GM21390 (cell line): ENCODE results near the gene G0S2.
"Not testable (repeated sequence)": the region's sequence is repeated elsewhere in the genome, so short reads cannot be mapped to it uniquely, and the experiment has no call there.

Experiments
- ATAC-seq: cut with Tn5 transposase; IDR thresholded peaks from one replicate; pipeline ENCODE4 v1.9.1; 2021; ENCODE audit not compliant: unreplicated experiment

G0S2 gene

DNA sequence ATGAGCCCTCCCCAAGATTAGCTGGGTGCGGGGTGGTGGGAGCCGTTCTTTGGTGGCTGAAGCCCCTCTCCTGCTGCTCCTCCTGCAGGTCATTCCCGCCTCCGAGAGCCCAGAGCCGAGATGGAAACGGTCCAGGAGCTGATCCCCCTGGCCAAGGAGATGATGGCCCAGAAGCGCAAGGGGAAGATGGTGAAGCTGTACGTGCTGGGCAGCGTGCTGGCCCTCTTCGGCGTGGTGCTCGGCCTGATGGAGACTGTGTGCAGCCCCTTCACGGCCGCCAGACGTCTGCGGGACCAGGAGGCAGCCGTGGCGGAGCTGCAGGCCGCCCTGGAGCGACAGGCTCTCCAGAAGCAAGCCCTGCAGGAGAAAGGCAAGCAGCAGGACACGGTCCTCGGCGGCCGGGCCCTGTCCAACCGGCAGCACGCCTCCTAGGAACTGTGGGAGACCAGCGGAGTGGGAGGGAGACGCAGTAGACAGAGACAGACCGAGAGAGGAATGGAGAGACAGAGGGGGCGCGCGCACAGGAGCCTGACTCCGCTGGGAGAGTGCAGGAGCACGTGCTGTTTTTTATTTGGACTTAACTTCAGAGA lies 448 bp downstream of the G0S2 start:
- no peak for ATAC-seq

DNA sequence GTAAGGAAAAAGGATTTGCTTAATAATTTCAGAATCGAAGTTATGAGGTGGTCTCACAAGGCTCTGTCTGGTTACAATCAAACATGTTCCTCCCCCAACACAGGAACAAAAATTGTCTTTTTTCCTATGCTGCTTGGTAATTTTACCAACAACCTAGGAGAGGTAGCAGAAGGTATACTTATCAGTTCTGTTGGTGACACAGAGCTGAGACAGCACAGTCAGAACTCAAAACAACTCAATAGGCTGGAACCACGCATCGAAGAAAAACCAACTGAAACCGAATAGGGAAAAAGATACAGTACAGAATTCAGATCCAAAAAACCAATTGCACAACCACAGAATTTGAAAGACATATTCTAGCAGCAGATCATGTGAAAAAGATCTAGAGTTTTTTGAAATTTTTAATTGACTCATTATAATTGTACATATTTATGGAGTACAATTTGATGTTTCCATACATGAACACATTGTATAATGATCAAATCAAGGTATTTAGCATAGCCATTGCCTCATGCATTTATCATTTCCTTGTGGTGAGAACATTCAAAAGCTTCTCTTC lies 3.8 kb downstream of the G0S2 start:
- no peak for ATAC-seq

DNA sequence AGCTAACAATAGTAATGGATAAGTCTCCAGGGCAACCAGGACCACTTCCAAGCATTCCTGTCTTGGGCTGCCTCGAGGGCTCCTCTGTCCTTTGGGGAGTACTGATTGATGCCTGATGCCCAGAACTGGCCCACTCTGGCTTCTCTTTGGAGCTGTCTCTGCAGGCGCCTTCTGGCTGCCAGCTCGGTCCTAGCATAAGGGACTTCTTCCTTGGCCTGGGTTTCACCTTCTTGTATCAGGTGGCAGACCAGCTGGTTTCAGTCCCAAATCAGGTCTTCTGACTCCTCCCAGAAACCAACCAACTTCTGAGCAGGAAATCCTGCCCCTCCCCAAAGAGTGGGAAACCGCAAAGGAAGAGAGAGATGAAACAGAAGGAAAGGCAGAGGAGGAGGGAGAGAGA lies 10.6 kb downstream of the G0S2 start:
- peak; percentile 72 for ATAC-seq

DNA sequence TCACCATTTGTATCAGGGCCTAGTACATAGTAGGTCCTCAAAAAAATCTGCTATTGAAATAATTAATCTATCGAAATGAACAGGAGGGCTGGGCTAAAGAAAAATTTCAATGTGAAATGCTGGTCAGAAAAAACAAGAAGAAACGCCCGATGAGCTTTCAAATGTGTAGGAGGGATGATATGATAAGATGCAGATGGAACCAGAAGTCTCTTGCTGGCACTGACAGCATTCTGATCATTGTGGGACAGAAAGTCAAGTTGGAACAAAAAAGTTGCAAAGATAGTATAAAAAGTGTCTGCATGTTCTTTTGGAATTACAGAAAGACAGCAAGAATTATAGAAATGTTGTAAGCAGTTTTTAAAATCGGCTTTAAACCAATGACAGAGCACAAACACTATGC lies 11.1 kb downstream of the G0S2 start:
- no peak for ATAC-seq

GRCh38 chr1:209688746-209689234 lies 13.6 kb downstream of the G0S2 start:
- no peak for ATAC-seq

DNA sequence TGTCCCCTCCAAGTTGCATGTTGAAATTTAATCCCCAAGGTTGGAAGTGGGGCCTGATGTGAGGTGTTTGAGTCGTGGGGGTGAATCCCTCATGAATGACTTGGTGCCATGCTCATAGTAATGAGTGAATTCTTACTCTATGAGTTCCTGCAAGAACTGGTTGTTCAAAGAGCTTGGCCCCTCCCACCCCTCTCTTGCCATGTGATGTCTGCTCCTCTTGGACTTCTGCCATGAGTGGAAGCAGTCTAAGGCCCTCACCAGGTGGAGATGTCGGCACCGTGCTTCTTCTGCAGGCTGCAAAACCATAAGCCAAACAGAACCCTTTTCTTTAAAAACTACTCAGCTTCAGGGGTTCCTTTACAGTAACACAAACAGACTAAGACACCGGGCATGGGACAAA lies 14.3 kb downstream of the G0S2 start:
- no peak for ATAC-seq

DNA sequence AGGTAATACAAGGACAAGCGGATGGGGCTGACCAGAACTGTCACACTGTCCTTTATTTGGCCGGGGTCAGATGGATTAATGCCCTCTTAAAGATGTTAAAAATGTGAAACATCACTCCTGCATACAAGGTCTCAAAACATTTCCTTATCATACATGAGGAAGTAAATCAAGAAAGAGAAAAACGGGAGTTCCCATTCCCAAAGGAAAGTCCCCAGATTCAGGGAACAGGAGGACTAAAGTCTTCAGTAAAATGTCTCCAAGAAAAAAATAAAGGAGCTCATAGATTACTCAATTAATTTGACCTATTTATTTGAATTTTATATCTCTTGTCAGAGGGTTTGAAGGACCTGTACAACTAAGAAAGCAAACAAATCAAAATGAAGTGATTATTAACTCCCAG lies 16.0 kb downstream of the G0S2 start:
- ATAC-seq, result no peak

DNA sequence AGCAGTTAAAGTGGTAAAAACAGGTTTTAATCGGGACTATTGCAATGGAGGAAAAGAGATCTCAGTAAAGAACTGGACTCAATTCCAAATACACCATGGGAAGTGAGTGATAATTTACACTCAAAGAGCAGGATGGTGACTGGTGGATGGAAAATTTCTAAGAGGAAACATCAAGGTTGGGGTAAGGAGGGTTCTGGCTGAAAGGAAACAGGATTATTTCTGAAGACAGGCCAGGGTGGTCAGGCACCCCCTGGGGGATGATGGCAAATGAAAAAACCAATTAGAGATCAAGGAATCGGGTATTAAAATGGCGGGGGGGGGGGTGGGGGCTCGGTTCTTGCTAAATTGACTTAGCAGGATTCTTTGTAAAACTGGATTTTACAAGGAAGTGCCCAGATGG lies 17.1 kb downstream of the G0S2 start:
- ATAC-seq, result no peak

DNA sequence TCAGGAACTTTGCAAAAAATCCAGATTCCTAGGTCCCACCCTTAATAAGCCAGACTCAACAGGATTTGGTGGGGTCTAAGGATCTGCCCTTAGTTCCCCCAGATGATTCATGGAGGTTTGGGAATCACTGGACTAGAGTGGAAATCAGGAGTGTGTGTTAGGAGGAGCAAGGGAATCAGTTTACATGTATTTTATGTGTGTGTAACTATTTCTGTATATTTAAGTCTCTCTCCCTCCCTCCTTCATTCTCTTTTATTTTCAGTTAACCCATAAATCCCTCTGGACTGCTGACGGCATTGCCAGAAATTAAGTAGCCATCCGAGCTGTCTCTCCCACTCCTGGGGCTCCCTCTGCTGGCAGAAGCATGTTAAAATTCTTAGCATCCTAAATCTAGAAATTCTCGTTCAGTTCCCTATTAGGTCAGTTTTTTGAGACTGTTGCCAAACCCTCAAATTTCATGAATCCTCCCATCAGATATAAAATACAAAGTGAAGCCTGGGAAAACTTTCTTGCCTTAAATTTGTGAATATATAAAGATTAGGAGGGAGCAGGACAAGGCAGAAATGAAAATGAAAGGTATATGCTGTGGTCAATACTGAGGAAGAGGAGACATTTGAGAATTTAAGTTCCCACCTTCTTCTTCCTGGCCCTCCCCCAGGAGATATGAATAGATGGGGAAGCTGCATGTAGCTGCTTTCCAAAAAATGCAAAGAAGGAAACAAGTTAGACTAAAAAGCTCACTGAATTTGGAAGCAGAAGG lies 17.7 kb downstream of the G0S2 start:
- peak; percentile 78 for ATAC-seq

DNA sequence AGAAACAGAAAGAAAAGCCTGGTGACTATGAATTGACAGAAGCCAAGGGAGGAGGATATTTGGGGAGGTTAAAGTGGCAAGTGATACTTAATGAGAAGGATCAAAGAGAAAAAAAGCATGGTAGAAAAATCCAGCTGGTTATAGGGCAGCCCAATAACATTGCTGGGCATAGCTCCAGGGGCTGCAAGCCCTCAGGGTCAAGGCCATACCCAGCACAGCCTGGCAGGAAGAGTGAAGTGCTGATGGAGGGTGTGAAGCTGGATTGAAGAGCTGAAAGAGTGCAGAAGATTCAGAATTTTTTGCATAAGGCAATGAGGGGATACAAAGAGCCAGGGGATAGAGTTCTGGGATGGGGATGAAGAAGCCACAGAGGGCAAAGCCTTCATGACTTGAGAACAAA lies 21.5 kb downstream of the G0S2 start:
- ATAC-seq, result no peak

- no peak for ATAC-seq
Measured at GRCh38 chr1:209697126-209697525, 21.9 kb downstream of the G0S2 start.

- not testable (repeated sequence) for ATAC-seq
Measured at GRCh38 chr1:209700686-209701085, 25.5 kb downstream of the G0S2 start.

DNA sequence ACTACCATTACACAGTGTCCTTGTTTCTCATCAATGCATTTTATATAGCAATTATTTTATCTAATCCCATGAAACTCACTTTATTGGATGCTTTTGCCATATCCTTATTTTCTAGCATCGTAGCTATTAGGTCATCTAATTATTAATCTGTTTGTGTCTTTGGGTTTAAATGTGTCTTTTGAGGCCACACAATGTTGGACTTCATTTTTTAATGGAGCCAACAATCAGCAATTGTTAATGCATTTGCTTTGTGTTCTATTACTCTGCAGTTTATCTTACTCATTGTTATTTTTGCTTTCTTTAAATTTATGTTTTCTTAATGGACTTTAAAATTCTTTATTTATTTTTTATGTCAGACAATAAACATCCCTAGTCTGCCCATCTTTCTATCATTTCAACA lies 27.6 kb downstream of the G0S2 start:
- ATAC-seq, result no peak

DNA sequence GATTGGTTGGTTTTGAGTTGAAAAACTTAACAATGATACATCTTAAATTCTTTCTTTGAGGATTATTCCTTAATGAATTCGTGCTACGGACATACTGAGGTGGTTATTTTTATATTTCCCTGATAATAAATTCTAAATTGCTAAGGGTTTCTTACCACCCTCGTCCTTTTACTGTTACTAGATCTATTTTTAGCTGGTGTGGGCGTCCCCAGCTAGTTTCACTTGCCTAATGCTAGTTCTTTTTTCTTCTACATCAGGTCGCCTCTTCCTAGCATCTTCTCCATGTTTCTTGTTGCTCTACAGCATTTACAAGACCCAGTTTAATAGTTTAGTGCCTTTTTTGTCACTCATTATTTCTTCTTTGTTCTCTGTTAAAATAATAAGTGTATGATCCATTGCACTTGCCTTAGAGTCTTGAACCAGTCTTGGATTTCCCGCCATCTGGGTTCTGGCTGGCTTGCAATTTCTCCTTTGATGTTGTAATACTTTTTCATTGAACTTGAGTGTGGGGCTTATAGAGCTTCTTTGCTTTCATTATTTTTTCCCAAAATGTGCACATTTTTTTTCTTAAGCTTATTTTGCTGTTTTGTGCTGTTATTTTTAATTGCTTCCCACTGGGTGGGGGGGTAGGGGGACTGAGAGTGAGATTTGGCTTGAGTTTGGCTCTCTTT lies 28.8 kb downstream of the G0S2 start:
- ATAC-seq, result no peak

DNA sequence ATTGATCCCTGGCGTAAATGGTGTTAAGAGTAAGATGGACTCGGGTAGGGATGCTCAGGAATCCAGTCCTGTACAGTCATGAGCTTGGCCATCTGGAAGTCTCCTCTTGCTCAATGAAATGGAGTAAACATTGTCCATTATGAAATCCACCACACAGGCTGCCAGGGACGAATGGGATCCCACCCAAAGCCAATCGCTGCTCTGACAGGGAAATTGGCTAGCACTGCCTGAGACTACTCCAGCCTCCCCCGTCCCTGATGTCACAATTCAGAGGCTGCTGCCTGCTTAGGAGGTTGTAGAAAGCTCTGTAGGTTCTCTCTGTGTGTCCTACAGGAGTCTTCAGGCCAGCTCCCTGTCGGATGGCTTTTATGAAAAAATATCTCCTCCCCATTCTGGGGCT lies 29.4 kb downstream of the G0S2 start, which contains the start of gene HSD11B1:
HSD11B1 (plus strand) TSS at position 263 of the 400 bp plus-strand sequence; CDS start at position 360, 97 bp downstream.
- ATAC-seq, result no peak

- no peak for ATAC-seq
Measured at GRCh38 chr1:209705033-209705598, 29.9 kb downstream of the G0S2 start.

DNA sequence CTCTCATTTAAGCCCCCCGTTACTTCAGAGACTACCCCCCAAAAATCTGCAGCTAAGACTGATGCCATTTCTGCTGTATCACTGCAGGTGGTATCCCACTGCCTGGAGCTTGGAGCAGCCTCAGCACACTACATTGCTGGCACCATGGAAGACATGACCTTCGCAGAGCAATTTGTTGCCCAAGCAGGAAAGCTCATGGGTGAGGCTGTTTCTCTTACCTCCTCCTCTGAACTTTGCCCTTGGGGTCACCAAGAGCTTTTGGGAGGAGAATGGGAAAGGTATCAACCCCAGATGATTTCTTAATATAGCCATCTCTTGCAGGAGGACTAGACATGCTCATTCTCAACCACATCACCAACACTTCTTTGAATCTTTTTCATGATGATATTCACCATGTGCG lies 31.4 kb downstream of the G0S2 start:
- ATAC-seq, result no peak

DNA sequence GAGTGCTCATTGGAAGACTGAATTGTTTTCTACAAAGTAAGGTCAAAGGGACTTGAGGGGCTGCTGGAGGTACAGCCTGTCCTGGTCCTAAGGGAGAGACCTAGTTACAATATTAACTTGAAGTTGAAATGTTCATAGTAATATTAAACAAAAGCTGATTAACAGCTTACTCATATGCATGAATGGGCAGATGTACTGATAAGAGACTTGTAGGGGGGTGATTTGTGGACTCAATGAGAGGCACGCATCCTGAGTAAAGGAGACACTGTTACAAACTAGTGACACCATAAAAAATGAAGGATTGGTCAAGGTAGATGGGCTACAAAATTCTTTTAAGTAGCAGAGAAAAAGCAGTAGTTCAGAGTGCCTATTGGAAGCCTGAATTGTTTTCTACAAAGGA lies 32.1 kb downstream of the G0S2 start:
- ATAC-seq, result no peak

- no peak for ATAC-seq
Measured at GRCh38 chr1:209708297-209708696, 33.1 kb downstream of the G0S2 start.

DNA sequence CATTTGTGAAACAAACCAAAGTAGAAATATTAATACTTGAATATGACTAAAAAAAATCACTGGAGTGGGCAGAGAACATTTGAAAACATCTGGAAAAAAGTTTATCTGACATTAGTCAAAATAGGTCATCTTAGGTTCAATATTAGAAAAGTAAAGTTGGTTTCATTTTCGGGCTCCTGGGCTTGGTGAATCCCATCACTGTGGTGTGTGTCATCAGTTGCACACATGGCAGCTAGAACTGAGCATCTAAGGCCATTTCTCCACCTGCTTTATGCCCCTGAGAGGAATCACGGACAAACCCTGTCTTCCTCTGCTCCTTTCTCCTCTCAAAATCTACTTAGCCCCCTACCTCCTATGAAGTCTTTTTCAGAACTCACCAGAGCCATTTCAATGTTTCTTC lies 34.9 kb downstream of the G0S2 start:
- ATAC-seq, result no peak

GRCh38 chr1:209710847-209711246 lies 35.6 kb downstream of the G0S2 start:
- no peak for ATAC-seq
